HepG2 (cell line): ENCODE measurements around the gene KIAA2012. TPM values are rescaled to one million over a fixed set of nuclear protein-coding genes. Genes with fewer than 3 reads are reported as not detected.

ENCODE experiments used
- ATAC-seq: fragments of 200-7000 bp; cut with Tn5 transposase; 3 replicates; pipeline ENCODE4 v1.9.1; 2020; ENCODE audit warnings: mild to moderate bottlenecking, moderate library complexity
- BruUV-seq: library from RNA; stranded (reverse); fragments of 400-500 nt; replicated peaks from 2 replicates; lab custom pipeline; 2021; lab: Mats Ljungman, UMichigan
- CTCF ChIA-PET: fragments of 300-600 bp; formaldehyde crosslinking; extraction: SDS; loops from one replicate; lab custom pipeline; 2021; ENCODE audit warnings: low total read pairs, inconsistent platforms, low intra/inter-chr PET ratio; lab: Yijun Ruan, JAX
- POLR2A ChIA-PET: fragments of 350-600 bp; sonication (Branson Sonifier 250); formaldehyde crosslinking; loops from one replicate; lab custom pipeline; 2020; ENCODE audit warnings: antibody characterized with exemption, inconsistent platforms; lab: Yijun Ruan, JAX
- DNase-seq: peaks from one replicate; pipeline ENCODE4 v3.0.0-alpha.2; 2015; ENCODE audit warnings: low spot score
- FAIRE-seq: peaks from 3 replicates; lab custom pipeline; 2011; peaks lifted over from hg19 to GRCh38; lab: Jason Lieb, UNC
- H2AFZ ChIP-seq: one replicate; pipeline ENCODE4 v1.6.1; 2011; ENCODE audit warnings: low read length, inconsistent platforms
- H3K27ac ChIP-seq: fragments of 300-600 bp; 3 replicates; pipeline ENCODE4 v1.8.0; 2011; ENCODE audit warnings: mixed run types, mild to moderate bottlenecking, mixed read lengths, low read length, inconsistent platforms; ENCODE audit not compliant: insufficient read depth; ENCODE audit errors: extremely low read length
- H3K27me3 ChIP-seq, 2 experiments: fragments of 200-600 bp in 1 of 2; 2 replicates in 1 of 2; 3 replicates in 1 of 2; pipeline versions ENCODE4 v1.6.0 to v1.8.0; 2011; ENCODE audit warnings: low read length in 2 of 2, mild to moderate bottlenecking in 2 of 2, moderate library complexity in 2 of 2, inconsistent platforms in 1 of 2; ENCODE audit not compliant: insufficient read depth in 2 of 2, control insufficient read depth in 1 of 2
- H3K36me3 ChIP-seq, 2 experiments: fragments of 200-600 bp in 1 of 2; replicated peaks in 1 of 2; 2 replicates in 1 of 2; 3 replicates in 1 of 2; pipeline versions ENCODE4 v1.5.1 to v1.8.0; 2011; ENCODE audit warnings: low read length in 2 of 2, inconsistent platforms in 1 of 2; ENCODE audit not compliant: insufficient read depth in 2 of 2, control insufficient read depth in 1 of 2
- H3K4me1 ChIP-seq: 2 replicates; pipeline ENCODE4 v1.5.1; 2012; ENCODE audit warnings: low read length, inconsistent platforms; ENCODE audit not compliant: insufficient read depth
- H3K4me2 ChIP-seq: 2 replicates; pipeline ENCODE4 v1.6.0; 2011; ENCODE audit warnings: low read depth, low read length, inconsistent platforms
- H3K4me3 ChIP-seq, 3 experiments: fragments of 200-600 bp in 1 of 3; sonication (generic), shearing (Covaris generic) in 1 of 3; replicated peaks in 1 of 3; 2 replicates each; pipeline ENCODE4 v1.5.1; 2011 to 2016; ENCODE audit warnings: low read length in 3 of 3, inconsistent platforms in 2 of 3, low read depth in 2 of 3, mild to moderate bottlenecking in 2 of 3, control low read depth in 1 of 3, mixed read lengths in 1 of 3; ENCODE audit not compliant: insufficient read depth in 1 of 3
- H3K79me2 ChIP-seq: one replicate; pipeline ENCODE4 v1.6.1; 2011; ENCODE audit warnings: low read length, inconsistent platforms; ENCODE audit not compliant: insufficient read depth
- H3K9ac ChIP-seq: 2 replicates; pipeline ENCODE4 v1.6.0; 2011; ENCODE audit warnings: mild to moderate bottlenecking, low read depth, low read length, inconsistent platforms; ENCODE audit not compliant: insufficient read depth
- H3K9me3 ChIP-seq: 2 replicates; pipeline ENCODE4 v1.5.1; 2012; ENCODE audit warnings: mild to moderate bottlenecking, low read length
- H4K20me1 ChIP-seq: 2 replicates; pipeline ENCODE4 v1.6.0; 2011; ENCODE audit warnings: inconsistent platforms, mild to moderate bottlenecking, low read length, moderate library complexity; ENCODE audit not compliant: insufficient read depth
- EED ChIP-seq: sonication (generic); formaldehyde crosslinking; IDR thresholded peaks from 2 replicates; pipeline ENCODE4 v1.5.0; 2020; ENCODE audit warnings: mild to moderate bottlenecking, missing genetic modification reagents
- KDM5A ChIP-seq: fragments of 200-600 bp; sonication (generic); IDR thresholded peaks from 2 replicates; pipeline ENCODE4 v1.7.0; 2018; ENCODE audit warnings: antibody characterized with exemption, mild to moderate bottlenecking, low read length, borderline replicate concordance
- KLF9 ChIP-seq: IDR thresholded peaks from 2 replicates; pipeline ENCODE4 v1.6.1; 2016; ENCODE audit warnings: low read depth
- MLLT10 ChIP-seq: sonication (generic); formaldehyde crosslinking; IDR thresholded peaks from 2 replicates; pipeline ENCODE4 v1.4.0; 2020; ENCODE audit warnings: missing genetic modification reagents
- NFKBIZ ChIP-seq: IDR thresholded peaks from 2 replicates; pipeline ENCODE4 v1.6.1; 2018; ENCODE audit warnings: missing genetic modification reagents, missing compliant biosample characterization
- RBM39 ChIP-seq: fragments of 200-400 bp; formaldehyde crosslinking; IDR thresholded peaks from one replicate; pipeline ENCODE4 v1.6.1; 2018; ENCODE audit warnings: antibody characterized with exemption, mild to moderate bottlenecking, low read depth, low read length; ENCODE audit not compliant: poor library complexity, severe bottlenecking
- SP2 ChIP-seq: sonication (generic); formaldehyde crosslinking; IDR thresholded peaks from 2 replicates; pipeline ENCODE4 v1.5.1; 2020; ENCODE audit warnings: mild to moderate bottlenecking, missing genetic modification reagents
- UBTF ChIP-seq: sonication (generic); formaldehyde crosslinking; IDR thresholded peaks from 2 replicates; pipeline ENCODE4 v1.4.0; 2020; ENCODE audit warnings: mild to moderate bottlenecking, missing genetic modification reagents
- ZC3H13 ChIP-seq: sonication (generic); formaldehyde crosslinking; IDR thresholded peaks from 2 replicates; pipeline ENCODE4 v1.8.1; 2023; ENCODE audit warnings: mild to moderate bottlenecking, missing genetic modification reagents, moderate library complexity
- ZNF234 ChIP-seq: sonication (generic); formaldehyde crosslinking; conservative IDR thresholded peaks from 2 replicates; pipeline ENCODE4 v1.5.1; 2020; ENCODE audit warnings: mild to moderate bottlenecking, missing genetic modification reagents
- ZNF274 ChIP-seq: sonication (generic); formaldehyde crosslinking; IDR thresholded peaks from 2 replicates; pipeline ENCODE4 v1.5.1; 2020; ENCODE audit warnings: mild to moderate bottlenecking, missing genetic modification reagents
- ZNF3 ChIP-seq: IDR thresholded peaks from 2 replicates; pipeline ENCODE4 v1.7.0; 2017; ENCODE audit warnings: inconsistent platforms
- WGBS: methylation state at CpG from one replicate; pipeline ENCODE4 v1.1.6; 2017; ENCODE audit warnings: low lambda C conversion rate; 5-methylcytosine and 5-hydroxymethylcytosine counted together
- in situ Hi-C: cut with HindIII; loops from 2 replicates; pipeline ENCODE4 v1.10.0; 2017; ENCODE audit warnings: low pct_unique_long_range_greater_than_20kb; ENCODE audit not compliant: extremely low pct_ligation_motif_present
- intact Hi-C: fragments of 100-400 bp; cut with micrococcal nuclease; formaldehyde crosslinking; loops from one replicate; pipeline ENCODE4 v1.10.0; 2022; ENCODE audit not compliant: unreplicated experiment
- polyA plus RNA-seq, 8 experiments: library from polyadenylated mRNA; depleted of rRNA in 3 of 8; stranded (reverse) in 7 of 8; unstranded in 1 of 8; fragments of >200 nt; fragmentation: Illumina TruSeq in 4 of 8; extraction: Trizol in 4 of 8; gene quantifications; 2 replicates each; pipeline versions ENCODE4 v1.2.1 to v1.2.3, GENCODE V29; 2011 to 2016; ENCODE audit warnings: low read depth in 4 of 8, missing spikeins in 1 of 8, mixed read lengths in 1 of 8; ENCODE audit not compliant: insufficient read depth in 1 of 8
- total RNA-seq, 5 experiments: library from RNA; depleted of rRNA; stranded (reverse); fragments of >200 nt; fragmentation: Illumina TruSeq; extraction: Trizol; gene quantifications; 2 replicates each; pipeline ENCODE4 v1.2.3, GENCODE V29; 2016; ENCODE audit warnings: low read depth in 1 of 5

Gene KIAA2012
- total and polyA plus RNA-seq, 2 of the 13 experiments (the other 11 are each of a cell fraction or from before 2014, with no cell fraction given): not detected

- H3K27me3 ChIP-seq: peaks cover 0 to 7% of the 10 kb centered on the region in 2 experiments; a peak in 2 of 5 replicates
- H3K4me1 ChIP-seq: 0 out of 2 replicates have a peak, but pooled peaks cover 6% of the 10 kb centered on the region
- no TSS peak for BruUV-seq
- no peaks in the 10 kb centered on the region for H3K9me3 ChIP-seq
- TF ChIP-seq EED (CRISPR knock-in tag) (no peak), ZC3H13 (no peak), KDM5A (no peak), ZNF234 (CRISPR knock-in tag) (no peak), SP2 (CRISPR knock-in tag) (no peak), KLF9 (CRISPR knock-in tag) (no peak), ZNF274 (CRISPR knock-in tag) (no peak), MLLT10 (no peak), NFKBIZ (CRISPR knock-in tag) (no peak), ZNF3 (CRISPR knock-in tag) (no peak), RBM39 (no peak), UBTF (CRISPR knock-in tag) (no peak)
- H3K4me2 ChIP-seq: no peak overlapping the region
- no peak overlapping the region for H2AFZ ChIP-seq
- no peak overlapping the region for H3K9ac ChIP-seq
- ATAC-seq (no peak), DNase-seq (no peak), FAIRE-seq (no peak)
- 24% methylated on average over 2 of the region's 2 CpGs for WGBS
- no peak overlapping the region for H3K27ac ChIP-seq
- intact Hi-C loops (no loop called here), in situ Hi-C loops (no loop called here)
- H3K4me3 ChIP-seq: no peak overlapping the region
- CTCF ChIA-PET: no interaction called here
- POLR2A ChIA-PET: no interaction called here
- no peaks in the 10 kb centered on the region for H4K20me1 ChIP-seq
- H3K36me3 ChIP-seq: no peaks in the 10 kb centered on the region
- H3K79me2 ChIP-seq: no peaks in the 10 kb centered on the region
Measured at GRCh38 chr2:202074324-202074723, 1.3 kb downstream of the KIAA2012 start.
